ENCODE results near the gene TNIK. TPM values are rescaled to one million over a fixed set of nuclear protein-coding genes. Genes with fewer than 3 reads are reported as not detected.

TNIK gene
- total RNA-seq, 4 donors from 2014 or later, result 32.9 to 41.7 (median 38.0) TPM

DNA sequence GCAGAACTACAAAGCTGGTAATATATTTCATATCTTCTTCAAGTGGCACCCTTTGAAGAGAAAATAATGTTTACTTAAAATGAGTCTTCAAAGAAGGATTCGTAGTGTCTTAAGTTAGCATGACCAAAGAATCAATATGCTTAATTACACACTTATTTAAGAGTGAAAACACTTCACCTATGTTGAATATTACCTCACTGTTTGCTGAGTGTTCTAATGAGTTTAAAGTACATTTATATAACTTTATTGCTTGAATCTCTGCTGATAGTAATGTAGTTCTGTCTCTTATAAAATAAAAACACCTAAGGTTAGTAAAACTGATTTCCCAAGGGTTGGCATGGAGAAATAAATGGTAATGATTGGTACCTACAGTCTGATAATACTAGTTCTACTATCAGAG, 290.3 kb downstream of the TNIK start:
- H3K27me3 ChIP-seq, result no peaks in the 10 kb centered on the region
- H3K9me3 ChIP-seq, result no peaks in the 10 kb centered on the region
- TF ChIP-seq POLR2A (IDR thresholded peaks at IDR 0.05), result no peak
- TF ChIP-seq EP300 (IDR thresholded peaks at IDR 0.05), result no peak
- TF ChIP-seq POLR2AphosphoS5 (IDR thresholded peaks at IDR 0.05), result no peak
- TF ChIP-seq, protein P1, sequence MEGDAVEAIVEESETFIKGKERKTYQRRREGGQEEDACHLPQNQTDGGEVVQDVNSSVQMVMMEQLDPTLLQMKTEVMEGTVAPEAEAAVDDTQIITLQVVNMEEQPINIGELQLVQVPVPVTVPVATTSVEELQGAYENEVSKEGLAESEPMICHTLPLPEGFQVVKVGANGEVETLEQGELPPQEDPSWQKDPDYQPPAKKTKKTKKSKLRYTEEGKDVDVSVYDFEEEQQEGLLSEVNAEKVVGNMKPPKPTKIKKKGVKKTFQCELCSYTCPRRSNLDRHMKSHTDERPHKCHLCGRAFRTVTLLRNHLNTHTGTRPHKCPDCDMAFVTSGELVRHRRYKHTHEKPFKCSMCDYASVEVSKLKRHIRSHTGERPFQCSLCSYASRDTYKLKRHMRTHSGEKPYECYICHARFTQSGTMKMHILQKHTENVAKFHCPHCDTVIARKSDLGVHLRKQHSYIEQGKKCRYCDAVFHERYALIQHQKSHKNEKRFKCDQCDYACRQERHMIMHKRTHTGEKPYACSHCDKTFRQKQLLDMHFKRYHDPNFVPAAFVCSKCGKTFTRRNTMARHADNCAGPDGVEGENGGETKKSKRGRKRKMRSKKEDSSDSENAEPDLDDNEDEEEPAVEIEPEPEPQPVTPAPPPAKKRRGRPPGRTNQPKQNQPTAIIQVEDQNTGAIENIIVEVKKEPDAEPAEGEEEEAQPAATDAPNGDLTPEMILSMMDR (IDR thresholded peaks at IDR 0.05), result no peak
- no peak overlapping the region for H3K4me3 ChIP-seq
- peaks cover 0 to 4% (median 0%) of the 10 kb centered on the region in 3 donors for H3K4me1 ChIP-seq
- no peak for ATAC-seq
- WGBS, 2 donors (ENCODE audit: low coverage in 1 of 2), result 60 to 85% methylated on average over 1 of the region's 1 CpG
- peaks cover 0 to 35% of the 10 kb centered on the region in 2 donors for H3K36me3 ChIP-seq
- H3K27ac ChIP-seq, result no peak overlapping the region

DNA sequence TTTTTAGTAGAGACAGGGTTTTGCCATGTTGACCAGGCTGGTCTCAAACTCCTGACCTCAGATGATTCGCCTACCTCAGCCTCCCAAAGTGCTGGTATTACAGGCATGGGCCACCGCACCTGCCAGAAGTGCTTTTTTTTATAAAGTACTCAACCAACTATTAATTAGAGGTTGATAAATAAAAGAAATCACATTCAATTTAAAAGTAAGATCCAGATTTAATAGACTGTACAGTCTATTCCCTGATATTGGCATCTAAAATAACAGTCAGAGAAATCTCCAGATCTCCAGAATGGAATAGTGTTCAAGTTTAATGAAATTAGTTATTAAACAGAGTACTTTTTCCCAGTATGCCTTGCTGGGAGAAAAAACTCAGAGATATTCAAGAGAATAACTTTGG, 290.8 kb downstream of the TNIK start:
- no peak overlapping the region for H3K4me3 ChIP-seq
- no peaks in the 10 kb centered on the region for H3K27me3 ChIP-seq
- H3K27ac ChIP-seq, result no peak overlapping the region
- H3K36me3 ChIP-seq, result peaks cover 0 to 39% of the 10 kb centered on the region in 2 donors
- TF ChIP-seq POLR2AphosphoS5 (IDR thresholded peaks at IDR 0.05) (no peak), EP300 (IDR thresholded peaks at IDR 0.05) (no peak)
- TF ChIP-seq, protein P1 (IDR thresholded peaks at IDR 0.05), result no peak
- H3K4me1 ChIP-seq, result no peaks in the 10 kb centered on the region
- 89% methylated on average over 2 of the region's 2 CpGs; no CpG with 5 or more reads in 1 of the 2 donors for WGBS, 2 donors (ENCODE audit: low coverage in 1 of 2)
- no peaks in the 10 kb centered on the region for H3K9me3 ChIP-seq
- ATAC-seq, result no peak

DNA sequence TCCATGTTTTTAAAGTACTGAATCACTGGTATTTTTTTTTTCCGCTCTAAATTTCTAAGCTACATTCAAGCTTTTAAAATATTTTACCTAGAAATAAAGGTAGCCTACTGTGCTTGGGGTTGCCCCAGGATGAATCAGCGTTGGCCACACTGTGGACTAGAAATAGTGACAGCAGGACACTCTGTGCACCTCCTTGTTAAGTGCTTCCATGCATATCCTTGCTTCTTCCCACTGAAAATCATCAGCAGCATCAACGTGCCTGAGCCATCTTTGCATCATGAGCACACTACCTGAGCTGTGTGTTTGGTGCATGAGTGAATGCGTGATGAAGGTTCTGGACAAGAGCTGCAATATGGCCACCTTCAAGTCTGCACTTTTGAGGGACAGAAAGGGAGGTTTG, 291.7 kb downstream of the TNIK start:
- Histone ChIP-seq H3K27ac (no peak overlapping the region), H3K27me3 (no peaks in the 10 kb centered on the region), H3K9me3 (no peaks in the 10 kb centered on the region), H3K4me1 (no peaks in the 10 kb centered on the region), H3K4me3 (no peak overlapping the region), H3K36me3 (peaks cover 0 to 48% of the 10 kb centered on the region in 2 donors)
- ATAC-seq, result no peak
- no peak for TF ChIP-seq POLR2A (IDR thresholded peaks at IDR 0.05)
- TF ChIP-seq POLR2AphosphoS5 (IDR thresholded peaks at IDR 0.05), result no peak
- TF ChIP-seq, protein P1 (IDR thresholded peaks at IDR 0.05), result no peak
- WGBS, 2 donors (ENCODE audit: low coverage in 1 of 2), result 93 to 100% methylated on average over 1 to 4 of the region's 4 CpGs

DNA sequence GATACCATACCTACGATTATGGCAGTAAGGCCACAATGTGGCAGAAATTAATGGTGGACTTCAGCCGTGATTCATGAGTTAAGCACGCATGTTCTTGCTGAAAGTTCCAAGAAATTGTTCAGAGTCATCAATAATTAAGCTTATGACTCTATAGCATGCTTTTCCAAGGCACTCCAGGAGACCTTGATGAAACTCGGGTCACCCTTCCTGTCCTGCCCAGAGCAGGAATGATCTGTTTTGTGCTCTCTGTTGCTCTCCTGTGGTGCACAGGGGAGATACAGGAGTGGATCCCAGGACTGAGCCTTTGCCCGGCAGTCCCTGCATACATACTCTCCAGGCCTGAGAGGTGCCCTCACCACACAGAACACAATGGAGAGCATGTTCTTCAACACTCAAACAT, 292.1 kb downstream of the TNIK start:
- TF ChIP-seq, protein P1 (IDR thresholded peaks at IDR 0.05), result no peak
- TF ChIP-seq POLR2A (IDR thresholded peaks at IDR 0.05) (no peak), EP300 (IDR thresholded peaks at IDR 0.05) (no peak), POLR2AphosphoS5 (IDR thresholded peaks at IDR 0.05) (no peak)
- H3K9me3 ChIP-seq, result peaks cover 0 to 2% (median 0%) of the 10 kb centered on the region in 3 donors
- H3K4me3 ChIP-seq, result no peak overlapping the region
- ATAC-seq, result no peak
- no peak overlapping the region for H3K27ac ChIP-seq
- 65 to 86% methylated on average over 4 to 5 of the region's 5 CpGs for WGBS, 2 donors (ENCODE audit: low coverage in 1 of 2)
- H3K36me3 ChIP-seq, result peaks cover 0 to 53% of the 10 kb centered on the region in 2 donors
- no peaks in the 10 kb centered on the region for H3K4me1 ChIP-seq
- H3K27me3 ChIP-seq, result no peaks in the 10 kb centered on the region

DNA sequence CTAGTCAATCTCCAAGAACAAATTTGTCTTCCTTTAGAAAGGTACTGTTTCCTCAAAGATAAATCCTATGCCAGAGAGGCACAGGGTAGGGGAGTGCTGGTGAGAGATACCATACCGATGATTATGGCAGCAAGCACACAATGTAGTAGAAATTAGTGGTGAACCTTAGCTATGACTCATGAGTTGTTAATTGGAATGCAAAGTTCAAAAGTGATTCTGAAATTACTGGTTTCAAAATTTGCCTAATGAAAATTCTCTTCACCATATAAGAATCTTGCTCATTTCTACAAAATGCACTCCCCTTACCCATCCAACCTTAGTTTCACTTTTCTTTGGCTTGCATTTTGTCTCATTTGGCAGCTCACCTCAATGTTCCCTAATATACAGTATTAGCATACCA, 294.2 kb downstream of the TNIK start:
- Histone ChIP-seq H3K36me3 (peaks cover 0 to 59% of the 10 kb centered on the region in 2 donors), H3K27ac (no peak overlapping the region), H3K4me3 (no peak overlapping the region), H3K4me1 (no peaks in the 10 kb centered on the region), H3K9me3 (peaks cover 0 to 6% (median 0%) of the 10 kb centered on the region in 3 donors), H3K27me3 (no peaks in the 10 kb centered on the region)
- 93 to 100% methylated on average over 1 of the region's 1 CpG for WGBS, 2 donors (ENCODE audit: low coverage in 1 of 2)
- no peak for TF ChIP-seq POLR2A (IDR thresholded peaks at IDR 0.05)
- TF ChIP-seq POLR2AphosphoS5 (IDR thresholded peaks at IDR 0.05), result no peak
- TF ChIP-seq, protein P1 (IDR thresholded peaks at IDR 0.05), result no peak
- no peak for TF ChIP-seq EP300 (IDR thresholded peaks at IDR 0.05)
- no peak for ATAC-seq

All from gastroesophageal sphincter (tissue), 4 donors.